Heart right ventricle (tissue), 16 donors: Measurements from ENCODE around the gene EVI5L. TPM values are rescaled to one million over a fixed set of nuclear protein-coding genes. Genes with fewer than 3 reads are reported as not detected.

Experiments used
- ATAC-seq, 8 donors: fragments of 200-7000 bp; cut with Tn5 transposase; one replicate each; pipeline ENCODE4 v1.9.1; 2020; ENCODE audit warnings: mild to moderate bottlenecking in 8 of 8, moderate library complexity in 8 of 8, moderate number of reproducible peaks in 1 of 8
- DNase-seq, 2 donors: peaks; one replicate each; pipeline ENCODE4 v3.0.0-alpha.2; 2020
- H3K27ac ChIP-seq, 10 donors: fragments of 200-600 bp; sonication (generic) in 2 of 10; one replicate each; pipeline versions ENCODE4 v1.5.0 to v1.8.0; 2020 to 2022; ENCODE audit warnings: mild to moderate bottlenecking in 3 of 10
- H3K27me3 ChIP-seq, 7 donors: fragments of 200-600 bp; one replicate each; pipeline ENCODE4 v1.8.0; 2021 to 2022; ENCODE audit warnings: mild to moderate bottlenecking in 2 of 7
- H3K36me3 ChIP-seq, 9 donors: fragments of 200-600 bp; sonication (generic) in 1 of 9; one replicate each; pipeline versions ENCODE4 v1.5.0 to v1.8.0; 2020 to 2022; ENCODE audit warnings: mild to moderate bottlenecking in 2 of 9
- H3K4me1 ChIP-seq, 9 donors: fragments of 200-600 bp; sonication (generic) in 1 of 9; one replicate each; pipeline versions ENCODE4 v1.5.0 to v1.8.0; 2020 to 2022; ENCODE audit warnings: mild to moderate bottlenecking in 4 of 9
- H3K4me3 ChIP-seq, 10 donors: fragments of 200-600 bp; sonication (generic) in 2 of 10; one replicate each; pipeline versions ENCODE4 v1.5.0 to v1.8.0; 2020 to 2022; ENCODE audit warnings: mild to moderate bottlenecking in 7 of 10, moderate library complexity in 2 of 10
- H3K9me3 ChIP-seq, 11 donors: fragments of 200-600 bp in 10 of 11; sonication (generic) in 2 of 11; one replicate each; pipeline versions ENCODE4 v1.5.0 to v1.8.0; 2013 to 2022; ENCODE audit warnings: mild to moderate bottlenecking in 2 of 11, control low read depth in 1 of 11, moderate library complexity in 1 of 11
- CTCF ChIP-seq, 9 donors: fragments of 200-600 bp; sonication (generic) in 2 of 9; IDR thresholded peaks; one replicate each; pipeline versions ENCODE4 v1.5.0 to v1.8.0; 2021 to 2022; ENCODE audit warnings: antibody characterized with exemption in 9 of 9, mild to moderate bottlenecking in 5 of 9, moderate library complexity in 1 of 9
- WGBS, 2 donors: extraction: QIAGEN DNeasy Blood & Tissue Kit; methylation state at CpG; one replicate each; pipeline ENCODE4 v1.1.7; 2013; ENCODE audit warnings: inconsistent platforms in 1 of 2; 5-methylcytosine and 5-hydroxymethylcytosine counted together
- intact Hi-C, 10 donors: fragments of 100-400 bp; cut with DNase I; formaldehyde crosslinking; loops; one replicate each; pipeline versions ENCODE4 v1.11.1 to v1.14.2; 2022
- polyA plus RNA-seq, 2 donors: library from polyadenylated mRNA; stranded (reverse); fragments of 200-250 nt; gene quantifications; one replicate each; pipeline ENCODE4 v1.2.3, GENCODE V29; 2013
- total RNA-seq, 10 donors: library from RNA; stranded (reverse); fragmentation: NEBNext Ultra II Directional in 3 of 10; extraction: Animal tissue kit (Norgen Biotek cat#: 25700) in 3 of 10; gene quantifications; one replicate each; pipeline versions ENCODE4 v1.2.1 to v1.2.4, GENCODE V29; 2021 to 2023
- donor health status: Arrhythmogenic right ventricular cardiomyopathy.
- donor health status: ischemic (EF 13 %, LVEDD 7.1; RV severe dilation, severe dysfunction).
- donor health status: healthy with polysubstance abuse.
- donor health status: DM: no; HTN: yes; CAD: no.
- donor health status: DM: no; HTN: no; CAD: no.
- donor health status: ischemic (EF 25% LVEDD 6.9; RV normal size, moderate dysfunction).
- donor health status: ischemic (EF 25% LVEDD 5.7; RV mildly dilated, moderate dysfunction).
- donor health status: healthy.
- donor health status: DM: yes; HTN: yes; CAD: no.
- donor health status: Ischemic cardiomyopathy.
- donor health status: ischemic (EF 35%, LVEDD 5.7; RV mildly dilated, moderate dysfunction).
- donor health status: nonischemic (EF 11% LVEDD 7.7; RV severe dilation, severe dysfunction).
- donor health status: DM: yes; HTN: yes; CAD: no.
- donor health status: PGD.
- donor health status: ischemic (EF 29% LVEDD 5.4; RV normal size, mild dysfunction).
- donor health status: nonischemic (EF 23%, LVEDD 6.1; RV moderate dilation, normal function).

The EVI5L gene
- total and polyA plus RNA-seq, 12 donors: 12.9 to 26.3 (median 20.3) TPM

GRCh38 chr19:7894612-7895309 is 64.7 kb downstream of the EVI5L start:
- H3K36me3 ChIP-seq: no peaks in the 10 kb centered on the region
- intact Hi-C loops: no loop called here
- no peaks in the 10 kb centered on the region for H3K4me1 ChIP-seq
- WGBS, 2 donors: 52 to 61% methylated on average over 16 to 18 of the region's 18 CpGs
- no peak overlapping the region for H3K4me3 ChIP-seq
- H3K27me3 ChIP-seq: peaks cover 0 to 32% (median 21%) of the 10 kb centered on the region in 7 donors
- H3K9me3 ChIP-seq: no peaks in the 10 kb centered on the region
- TF ChIP-seq CTCF (IDR thresholded peaks at IDR 0.05): no peak
- DNase-seq: no peak
- H3K27ac ChIP-seq: no peak overlapping the region
- ATAC-seq: no peak

GRCh38 chr19:7895565-7895964 is 65.5 kb downstream of the EVI5L start:
- no peak for DNase-seq
- ATAC-seq: no peak
- H3K4me3 ChIP-seq: no peak overlapping the region
- H3K27ac ChIP-seq: no peak overlapping the region
- no peaks in the 10 kb centered on the region for H3K9me3 ChIP-seq
- no peaks in the 10 kb centered on the region for H3K4me1 ChIP-seq
- intact Hi-C loops: no loop called here
- WGBS, 2 donors: 83 to 89% methylated on average over 13 of the region's 13 CpGs
- peaks cover 0 to 30% (median 21%) of the 10 kb centered on the region in 7 donors for H3K27me3 ChIP-seq
- H3K36me3 ChIP-seq: no peaks in the 10 kb centered on the region
- TF ChIP-seq CTCF (IDR thresholded peaks at IDR 0.05): no peak

- ATAC-seq (no peak), DNase-seq (no peak)
- no peak overlapping the region for H3K27ac ChIP-seq
- H3K4me1 ChIP-seq: peaks cover 0 to under 1% (median 0%) of the 10 kb centered on the region in 9 donors
- no peak for TF ChIP-seq CTCF (IDR thresholded peaks at IDR 0.05)
- H3K9me3 ChIP-seq: no peaks in the 10 kb centered on the region
- no peak overlapping the region for H3K4me3 ChIP-seq
- 86 to 88% methylated on average over 11 of the region's 11 CpGs for WGBS, 2 donors
- intact Hi-C loops: no loop called here
- H3K27me3 ChIP-seq: peaks cover 0 to 30% (median 20%) of the 10 kb centered on the region in 7 donors
- H3K36me3 ChIP-seq: no peaks in the 10 kb centered on the region
These were observed 67.3 kb downstream of the EVI5L start for GRCh38 chr19:7897292-7897691.

- WGBS, 2 donors: 90 to 94% methylated on average over 16 of the region's 16 CpGs
- no peak for DNase-seq
These were observed 68.9 kb downstream of the EVI5L start for GRCh38 chr19:7898967-7899366.

More at GRCh38 chr19:7898967-7899366, 68.9 kb downstream of the EVI5L start:
- intact Hi-C loops: no loop called here
- Histone ChIP-seq H3K27me3 (peaks cover 0 to 17% (median 10%) of the 10 kb centered on the region in 7 donors), H3K27ac (no peak overlapping the region), H3K4me1 (peaks cover 3 to 11% (median 8%) of the 10 kb centered on the region in 9 donors), H3K36me3 (no peaks in the 10 kb centered on the region), H3K4me3 (no peak overlapping the region), H3K9me3 (no peaks in the 10 kb centered on the region)
- TF ChIP-seq CTCF (IDR thresholded peaks at IDR 0.05): no peak
- ATAC-seq: no peak
